ENCODE measurements around the gene ATP8B4. TPM values are rescaled to one million over a fixed set of nuclear protein-coding genes. Genes with fewer than 3 reads are reported as not detected.
A peak's percentile ranks its signal among the peaks of the same experiment; 100 is the strongest.

ATP8B4 gene
- total RNA-seq, 1 donor: 90.2 TPM

DNA sequence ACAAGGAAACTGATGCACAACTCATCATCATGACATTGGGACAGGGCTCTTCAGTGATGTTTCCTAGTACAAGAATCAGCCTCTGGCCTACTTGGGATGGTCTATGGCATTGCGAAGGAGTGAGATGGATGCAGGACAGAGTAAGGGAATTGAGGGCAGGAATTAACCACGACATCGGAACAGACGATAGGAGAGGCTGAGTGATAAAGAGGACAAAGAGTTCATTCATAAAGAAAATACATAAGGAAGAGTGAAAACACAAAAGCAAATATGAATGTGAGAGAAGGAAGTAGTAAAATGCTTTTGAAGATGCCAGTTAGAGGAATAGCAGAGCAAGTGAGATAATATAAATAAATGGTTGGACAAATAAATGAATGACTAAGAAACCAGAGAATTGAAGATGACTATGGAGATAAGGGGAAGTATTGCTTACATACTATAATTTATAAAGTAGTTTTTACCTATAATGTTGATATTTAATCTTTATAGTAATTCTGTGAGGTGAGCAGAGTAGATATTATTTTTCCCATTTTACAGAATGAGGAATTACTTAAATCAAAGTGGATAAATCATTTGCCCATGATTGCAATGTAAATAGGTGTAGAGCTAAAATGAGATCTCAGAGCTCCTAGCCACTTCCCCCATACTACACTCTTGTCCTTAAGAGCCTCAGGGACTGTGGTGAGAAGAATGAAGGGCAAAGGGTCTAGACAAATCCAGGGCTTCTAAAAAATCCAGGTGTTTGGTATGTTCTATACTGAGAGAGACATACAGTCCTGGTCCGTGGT is 294.9 kb downstream of the ATP8B4 start:
- TF ChIP-seq, protein P1, sequence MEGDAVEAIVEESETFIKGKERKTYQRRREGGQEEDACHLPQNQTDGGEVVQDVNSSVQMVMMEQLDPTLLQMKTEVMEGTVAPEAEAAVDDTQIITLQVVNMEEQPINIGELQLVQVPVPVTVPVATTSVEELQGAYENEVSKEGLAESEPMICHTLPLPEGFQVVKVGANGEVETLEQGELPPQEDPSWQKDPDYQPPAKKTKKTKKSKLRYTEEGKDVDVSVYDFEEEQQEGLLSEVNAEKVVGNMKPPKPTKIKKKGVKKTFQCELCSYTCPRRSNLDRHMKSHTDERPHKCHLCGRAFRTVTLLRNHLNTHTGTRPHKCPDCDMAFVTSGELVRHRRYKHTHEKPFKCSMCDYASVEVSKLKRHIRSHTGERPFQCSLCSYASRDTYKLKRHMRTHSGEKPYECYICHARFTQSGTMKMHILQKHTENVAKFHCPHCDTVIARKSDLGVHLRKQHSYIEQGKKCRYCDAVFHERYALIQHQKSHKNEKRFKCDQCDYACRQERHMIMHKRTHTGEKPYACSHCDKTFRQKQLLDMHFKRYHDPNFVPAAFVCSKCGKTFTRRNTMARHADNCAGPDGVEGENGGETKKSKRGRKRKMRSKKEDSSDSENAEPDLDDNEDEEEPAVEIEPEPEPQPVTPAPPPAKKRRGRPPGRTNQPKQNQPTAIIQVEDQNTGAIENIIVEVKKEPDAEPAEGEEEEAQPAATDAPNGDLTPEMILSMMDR (IDR thresholded peaks at IDR 0.05; ENCODE audit: insufficient read depth, low read depth, low read length): no peak

GRCh38 chr15:49817100-49817499 is 301.9 kb downstream of the ATP8B4 start:
- DNase-seq (ENCODE audit: low read depth): no peak
- TF ChIP-seq, protein P1 (IDR thresholded peaks at IDR 0.05; ENCODE audit: insufficient read depth, low read depth, low read length): no peak
- H3K4me3 ChIP-seq (ENCODE audit: low read depth, low read length): no peak overlapping the region

More for the DNA sequence above, 294.9 kb downstream of the ATP8B4 start:
- DNase-seq (ENCODE audit: low read depth): peak; percentile 32
- H3K4me3 ChIP-seq (ENCODE audit: low read depth, low read length): no peak overlapping the region

DNA sequence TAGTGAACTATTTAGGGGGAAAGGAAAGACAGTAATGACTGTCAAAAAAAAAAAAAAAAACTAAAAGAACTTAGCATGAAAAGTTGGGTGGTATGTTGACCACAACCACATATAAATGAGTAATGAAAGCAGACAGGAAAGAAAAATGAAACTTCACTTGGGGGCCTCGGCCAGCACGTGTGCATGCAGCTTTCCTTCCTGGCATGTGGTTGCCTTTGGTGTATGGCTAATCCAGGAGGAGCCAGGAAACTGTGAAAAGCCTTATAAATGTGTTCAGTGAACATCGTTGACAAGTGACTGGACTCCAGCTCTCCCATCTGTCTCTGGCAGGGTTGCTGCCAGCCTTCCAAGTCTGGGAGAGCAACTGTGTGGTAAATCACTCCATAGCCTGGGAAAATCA is 303.1 kb downstream of the ATP8B4 start:
- peak; percentile 83 for DNase-seq (ENCODE audit: low read depth)
- TF ChIP-seq, protein P1 (IDR thresholded peaks at IDR 0.05; ENCODE audit: insufficient read depth, low read depth, low read length): no peak
- H3K4me3 ChIP-seq (ENCODE audit: low read depth, low read length): no peak overlapping the region

DNA sequence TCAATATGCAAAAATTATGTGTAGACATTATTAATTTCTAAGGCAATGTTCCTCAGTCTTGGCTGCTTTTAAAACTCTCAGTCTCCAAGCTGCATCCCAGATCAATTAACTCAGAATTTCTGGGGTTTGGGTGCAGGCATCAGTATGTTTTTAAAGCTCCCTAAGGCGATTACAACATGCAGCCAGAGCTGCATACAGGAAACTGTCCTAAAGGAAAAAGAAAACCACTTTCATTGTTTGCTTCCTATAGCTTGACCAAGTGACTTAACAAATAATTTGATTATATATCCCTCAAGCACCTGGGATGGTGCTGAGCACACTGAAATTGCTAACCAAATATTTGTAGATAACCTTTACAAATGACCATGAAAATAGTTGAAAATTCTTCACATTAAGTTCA is 303.5 kb downstream of the ATP8B4 start:
- DNase-seq (ENCODE audit: low read depth): peak; percentile 21
- H3K4me3 ChIP-seq (ENCODE audit: low read depth, low read length): no peak overlapping the region
- TF ChIP-seq, protein P1 (IDR thresholded peaks at IDR 0.05; ENCODE audit: insufficient read depth, low read depth, low read length): no peak

GRCh38 chr15:49814709-49815108 is 304.3 kb downstream of the ATP8B4 start:
- no peak overlapping the region for H3K4me3 ChIP-seq (ENCODE audit: low read depth, low read length)
- peak; percentile 76 for DNase-seq (ENCODE audit: low read depth)
- TF ChIP-seq, protein P1 (IDR thresholded peaks at IDR 0.05; ENCODE audit: insufficient read depth, low read depth, low read length): no peak

GRCh38 chr15:49813625-49814024 is 305.4 kb downstream of the ATP8B4 start:
- no peak overlapping the region for H3K4me3 ChIP-seq (ENCODE audit: low read depth, low read length)
- no peak for DNase-seq (ENCODE audit: low read depth)
- TF ChIP-seq, protein P1 (IDR thresholded peaks at IDR 0.05; ENCODE audit: insufficient read depth, low read depth, low read length): no peak
